AG10803 (cell line): ENCODE measurements around the gene ANAPC5.
"Not testable (repeated sequence)": the region's sequence is repeated elsewhere in the genome, so short reads cannot be mapped to it uniquely, and the experiment has no call there.

ENCODE experiments used
- DNase-seq: peaks from one replicate; pipeline ENCODE4 v3.0.0; 2010; ENCODE audit warnings: low read depth
- H3K4me3 ChIP-seq: 2 replicates; pipeline ENCODE4 v1.5.1; 2011; ENCODE audit warnings: mild to moderate bottlenecking, low read length, control low read depth
- TF ChIP-seq, protein P1 (sequence below): conservative IDR thresholded peaks from 2 replicates; pipeline ENCODE4 v1.5.1; 2011; ENCODE audit warnings: mild to moderate bottlenecking, low read length, control low read depth, inconsistent platforms

The ANAPC5 gene

GRCh38 chr12:121304306-121304705 lies 47.9 kb downstream of the ANAPC5 start:
- TF ChIP-seq, protein P1, sequence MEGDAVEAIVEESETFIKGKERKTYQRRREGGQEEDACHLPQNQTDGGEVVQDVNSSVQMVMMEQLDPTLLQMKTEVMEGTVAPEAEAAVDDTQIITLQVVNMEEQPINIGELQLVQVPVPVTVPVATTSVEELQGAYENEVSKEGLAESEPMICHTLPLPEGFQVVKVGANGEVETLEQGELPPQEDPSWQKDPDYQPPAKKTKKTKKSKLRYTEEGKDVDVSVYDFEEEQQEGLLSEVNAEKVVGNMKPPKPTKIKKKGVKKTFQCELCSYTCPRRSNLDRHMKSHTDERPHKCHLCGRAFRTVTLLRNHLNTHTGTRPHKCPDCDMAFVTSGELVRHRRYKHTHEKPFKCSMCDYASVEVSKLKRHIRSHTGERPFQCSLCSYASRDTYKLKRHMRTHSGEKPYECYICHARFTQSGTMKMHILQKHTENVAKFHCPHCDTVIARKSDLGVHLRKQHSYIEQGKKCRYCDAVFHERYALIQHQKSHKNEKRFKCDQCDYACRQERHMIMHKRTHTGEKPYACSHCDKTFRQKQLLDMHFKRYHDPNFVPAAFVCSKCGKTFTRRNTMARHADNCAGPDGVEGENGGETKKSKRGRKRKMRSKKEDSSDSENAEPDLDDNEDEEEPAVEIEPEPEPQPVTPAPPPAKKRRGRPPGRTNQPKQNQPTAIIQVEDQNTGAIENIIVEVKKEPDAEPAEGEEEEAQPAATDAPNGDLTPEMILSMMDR = no peak
- DNase-seq = no peak
- no peak overlapping the region for H3K4me3 ChIP-seq

- TF ChIP-seq, protein P1 = no peak
- peak; percentile 31 for DNase-seq
- no peak overlapping the region for H3K4me3 ChIP-seq
Measured at GRCh38 chr12:121301876-121302275, 50.3 kb downstream of the ANAPC5 start.

DNA sequence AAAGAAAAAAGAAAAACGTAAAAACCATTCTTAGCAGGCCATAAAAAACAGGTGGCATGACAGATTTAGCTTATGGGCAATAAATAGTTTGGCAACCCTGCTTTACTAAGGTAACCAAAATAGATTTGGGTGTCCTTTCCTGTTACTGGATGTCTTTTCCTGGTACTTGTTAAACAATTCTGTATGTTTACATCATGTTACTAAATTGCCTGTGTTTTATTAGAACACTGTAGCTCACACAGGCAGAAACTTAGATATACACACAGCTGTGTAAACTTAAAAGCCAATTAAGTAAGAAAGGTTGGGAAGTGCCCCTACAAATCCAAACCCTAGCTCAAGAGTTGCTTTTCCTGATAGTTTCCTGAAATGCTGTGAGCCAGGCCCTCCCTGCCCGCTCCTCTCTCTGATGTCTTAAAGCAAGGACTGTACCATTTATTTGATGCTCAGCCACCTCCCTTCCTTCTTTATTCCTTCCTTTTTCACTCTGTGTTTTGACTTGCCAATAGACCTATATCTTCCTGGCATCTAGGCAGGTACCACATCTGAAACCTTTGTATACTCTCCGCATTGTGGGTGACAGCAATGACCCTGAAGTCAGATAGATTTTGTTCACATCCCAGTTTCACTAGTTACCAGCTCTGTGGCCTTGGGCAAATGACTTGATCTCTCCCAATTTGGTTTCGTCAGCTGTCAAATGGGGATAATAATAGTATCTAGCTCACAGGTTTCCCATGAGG lies 52.0 kb downstream of the ANAPC5 start:
- TF ChIP-seq, protein P1 = no peak
- no peak overlapping the region for H3K4me3 ChIP-seq
- no peak for DNase-seq

- no peak overlapping the region for H3K4me3 ChIP-seq
- DNase-seq = no peak
- TF ChIP-seq, protein P1 = no peak
Measured at GRCh38 chr12:121299662-121300061, 52.5 kb downstream of the ANAPC5 start.

DNA sequence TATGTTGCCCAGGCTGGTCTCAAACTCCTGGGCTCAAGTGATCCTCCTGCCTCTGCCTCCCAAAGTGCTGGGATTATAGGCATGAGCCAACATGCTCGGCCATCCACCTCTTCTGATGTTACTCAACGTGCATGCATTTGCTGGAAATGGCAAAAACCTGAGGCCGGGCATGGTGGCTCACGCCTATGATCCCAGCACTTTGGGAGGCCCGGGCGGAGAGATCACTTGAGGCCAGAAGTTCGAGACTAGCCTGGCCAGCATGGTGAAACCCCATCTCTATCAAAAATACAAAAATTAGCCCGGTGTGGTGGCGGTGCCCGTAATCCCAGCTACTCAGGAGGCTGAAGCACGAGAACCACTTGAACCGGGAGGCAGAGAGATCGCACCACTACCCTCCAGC lies 53.8 kb downstream of the ANAPC5 start:
- DNase-seq, H3K4me3 ChIP-seq: not testable (repeated sequence)

DNA sequence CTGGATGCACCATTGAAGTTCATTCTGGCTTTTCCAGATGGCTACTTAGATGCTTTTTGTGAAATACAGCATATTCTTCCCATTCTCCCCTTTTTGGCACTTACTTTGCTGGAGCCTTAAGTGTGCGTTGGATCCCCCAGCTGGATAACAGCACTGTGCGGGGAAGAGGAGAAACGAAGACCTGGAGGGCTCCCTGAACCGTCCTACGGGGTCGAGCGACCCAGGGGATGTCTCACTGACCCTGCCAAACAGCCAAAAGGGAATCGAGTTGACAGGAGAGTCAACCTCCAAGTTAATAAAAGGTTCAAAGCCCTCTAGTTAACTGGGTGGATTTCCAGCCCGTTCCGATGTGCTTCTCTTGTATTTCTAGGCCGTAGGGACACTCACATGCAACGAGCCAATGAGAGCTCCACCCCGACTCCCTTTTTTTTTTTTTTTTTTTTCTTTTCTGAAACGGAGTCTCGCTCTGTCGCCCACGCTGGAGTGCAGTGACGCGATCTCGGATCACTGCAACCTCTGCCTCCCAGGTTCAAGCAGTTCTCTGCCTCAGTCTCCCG lies 54.7 kb downstream of the ANAPC5 start:
- TF ChIP-seq, protein P1 = no peak
- peak overlapping the region; percentile 72 for H3K4me3 ChIP-seq
- peak; percentile 38 for DNase-seq

- peak; percentile 73 for DNase-seq
- peak within 1 kb of the TSS; percentile 87 for H3K4me3 ChIP-seq
- TF ChIP-seq, protein P1 = no peak
Measured at GRCh38 chr12:121296618-121297434, 55.4 kb downstream of the ANAPC5 start, which contains the start of gene CAMKK2. TSS of gene CAMKK2 (minus strand) at chr12:121296709. CDS start at chr12:121274526, 22,183 bp downstream.
